IMR-90 (cell line): ENCODE measurements around the gene HOXD8. TPM values are rescaled to one million over a fixed set of nuclear protein-coding genes. Genes with fewer than 3 reads are reported as not detected.

ENCODE experiments used
- ATAC-seq: fragments of 200-7000 bp; cut with Tn5 transposase; 2 replicates; pipeline ENCODE4 v1.9.1; 2020; ENCODE audit warnings: low read depth, mild to moderate bottlenecking, moderate library complexity
- BruUV-seq: library from RNA; stranded (reverse); fragments of 400-500 nt; replicated peaks from 2 replicates; lab custom pipeline; 2021; lab: Mats Ljungman, UMichigan
- CTCF ChIA-PET: fragments of 300-600 bp; formaldehyde crosslinking; extraction: SDS; loops from one replicate; lab custom pipeline; 2021; ENCODE audit warnings: antibody characterized with exemption; lab: Yijun Ruan, JAX
- POLR2A ChIA-PET: fragments of 300-600 bp; sonication (Branson Sonifier 250); formaldehyde crosslinking; loops from one replicate; lab custom pipeline; 2022; ENCODE audit warnings: antibody characterized with exemption; ENCODE audit not compliant: unreplicated experiment; lab: Charles Lee
- DNase-seq: peaks from one replicate; pipeline ENCODE4 v3.0.0; 2013
- H2AFZ ChIP-seq: replicated peaks from 2 replicates; pipeline ENCODE3; 2013; ENCODE audit warnings: low read length, mild to moderate bottlenecking; ENCODE audit not compliant: poor library complexity
- H2AK5ac ChIP-seq: 2 replicates; pipeline ENCODE4 v1.6.1; 2013; ENCODE audit warnings: low read depth, low read length, inconsistent platforms
- H2AK9ac ChIP-seq: replicated peaks from 2 replicates; pipeline ENCODE3; 2013; ENCODE audit warnings: mild to moderate bottlenecking, low read depth, low read length, moderate library complexity; ENCODE audit not compliant: poor library complexity
- H2BK120ac ChIP-seq: 2 replicates; pipeline ENCODE4 v1.6.1; 2013; ENCODE audit warnings: low read depth, low read length, inconsistent platforms
- H2BK15ac ChIP-seq: 3 replicates; pipeline ENCODE4 v1.6.1; 2013; ENCODE audit warnings: low read depth, low read length, inconsistent platforms
- H2BK20ac ChIP-seq: 2 replicates; pipeline ENCODE4 v1.6.1; 2013; ENCODE audit warnings: low read depth, mild to moderate bottlenecking, inconsistent platforms, low read length, moderate library complexity
- H2BK5ac ChIP-seq: 2 replicates; pipeline ENCODE4 v1.6.1; 2013; ENCODE audit warnings: mild to moderate bottlenecking, low read depth, low read length, inconsistent platforms; ENCODE audit not compliant: poor library complexity, severe bottlenecking
- H3K14ac ChIP-seq: replicated peaks from 2 replicates; pipeline ENCODE4 v1.6.1; 2013; ENCODE audit warnings: low read depth, low read length, inconsistent platforms
- H3K18ac ChIP-seq: 2 replicates; pipeline ENCODE4 v1.6.1; 2013; ENCODE audit warnings: low read depth, low read length, control low read depth
- H3K23ac ChIP-seq: 2 replicates; pipeline ENCODE4 v1.6.1; 2013; ENCODE audit warnings: low read depth, low read length, inconsistent platforms
- H3K27ac ChIP-seq: 2 replicates; pipeline ENCODE4 v1.5.1; 2013; ENCODE audit warnings: mild to moderate bottlenecking, control low read depth, low read length; ENCODE audit not compliant: insufficient read depth
- H3K27me3 ChIP-seq: 2 replicates; pipeline ENCODE4 v1.6.1; 2013; ENCODE audit warnings: low read length; ENCODE audit not compliant: control insufficient read depth, insufficient read depth
- H3K36me3 ChIP-seq: 2 replicates; pipeline ENCODE4 v1.6.1; 2013; ENCODE audit warnings: low read length, mixed read lengths; ENCODE audit not compliant: control insufficient read depth, insufficient read depth
- H3K4ac ChIP-seq: 2 replicates; pipeline ENCODE4 v1.6.1; 2013; ENCODE audit warnings: low read depth, low read length, inconsistent platforms
- H3K4me1 ChIP-seq: 2 replicates; pipeline ENCODE4 v1.6.1; 2013; ENCODE audit warnings: low read length, mixed read lengths; ENCODE audit not compliant: control insufficient read depth, insufficient read depth
- H3K4me2 ChIP-seq: 2 replicates; pipeline ENCODE4 v1.6.1; 2013; ENCODE audit warnings: low read depth, mild to moderate bottlenecking, control low read depth, low read length, moderate library complexity
- H3K4me3 ChIP-seq: 2 replicates; pipeline ENCODE4 v1.5.1; 2013; ENCODE audit warnings: low read depth, mild to moderate bottlenecking, control low read depth, low read length, moderate library complexity; ENCODE audit not compliant: insufficient read depth
- H3K56ac ChIP-seq: 2 replicates; pipeline ENCODE4 v1.6.1; 2013; ENCODE audit warnings: low read length, inconsistent platforms; ENCODE audit not compliant: insufficient read depth; ENCODE audit errors: extremely low read depth
- H3K79me1 ChIP-seq, 2 experiments: 2 replicates each; pipeline ENCODE4 v1.6.1; 2013; ENCODE audit warnings: low read length in 2 of 2, inconsistent platforms in 1 of 2, low read depth in 1 of 2
- H3K9ac ChIP-seq: 2 replicates; pipeline ENCODE4 v1.6.1; 2013; ENCODE audit warnings: low read depth, low read length, control low read depth
- H3K9me1 ChIP-seq: 2 replicates; pipeline ENCODE4 v1.6.1; 2013; ENCODE audit warnings: low read length, inconsistent platforms; ENCODE audit not compliant: insufficient read depth
- H3K9me3 ChIP-seq: 2 replicates; pipeline ENCODE4 v1.6.1; 2013; ENCODE audit warnings: low read length; ENCODE audit not compliant: control insufficient read depth, insufficient read depth
- H4K20me1 ChIP-seq: 2 replicates; pipeline ENCODE4 v1.6.1; 2013; ENCODE audit warnings: low read length, inconsistent platforms; ENCODE audit not compliant: insufficient read depth
- H4K5ac ChIP-seq: 2 replicates; pipeline ENCODE4 v1.6.1; 2013; ENCODE audit warnings: mild to moderate bottlenecking, low read depth, low read length, control low read depth
- H4K8ac ChIP-seq, 2 experiments: 2 replicates each; pipeline ENCODE4 v1.6.1; 2013; ENCODE audit warnings: low read depth in 2 of 2, low read length in 2 of 2, control low read depth in 1 of 2, inconsistent platforms in 1 of 2
- H4K91ac ChIP-seq: 2 replicates; pipeline ENCODE4 v1.6.1; 2013; ENCODE audit warnings: low read depth, low read length, inconsistent platforms; ENCODE audit not compliant: insufficient read depth
- BHLHE40 ChIP-seq: fragments of 150-350 bp; IDR thresholded peaks from 2 replicates; pipeline ENCODE4 v1.6.1; 2016; ENCODE audit warnings: mild to moderate bottlenecking, low read depth, low read length
- CEBPB ChIP-seq: IDR thresholded peaks from 2 replicates; pipeline ENCODE4 v1.6.1; 2012; ENCODE audit warnings: low read depth, low read length, improper control_type of control experiment
- CHD1 ChIP-seq: IDR thresholded peaks from 2 replicates; pipeline ENCODE4 v1.6.1; 2012; ENCODE audit warnings: low read depth, low read length, improper control_type of control experiment
- CTCF ChIP-seq: conservative IDR thresholded peaks from 2 replicates; pipeline ENCODE4 v1.5.1; 2012; ENCODE audit warnings: mild to moderate bottlenecking, low read depth, low read length, improper control_type of control experiment
- ELK1 ChIP-seq: fragments of 150-350 bp; IDR thresholded peaks from 2 replicates; pipeline ENCODE4 v1.6.1; 2016; ENCODE audit warnings: low read depth, mild to moderate bottlenecking, low read length, moderate library complexity, borderline replicate concordance
- FOS ChIP-seq: fragments of 150-350 bp; IDR thresholded peaks from 2 replicates; pipeline ENCODE4 v1.6.1; 2016; ENCODE audit warnings: low read depth, low read length
- MAFK ChIP-seq: IDR thresholded peaks from 2 replicates; pipeline ENCODE4 v1.6.1; 2012; ENCODE audit warnings: low read depth, low read length, improper control_type of control experiment
- MAZ ChIP-seq: IDR thresholded peaks from 2 replicates; pipeline ENCODE4 v1.6.1; 2012; ENCODE audit warnings: low read depth, mild to moderate bottlenecking, low read length, improper control_type of control experiment, moderate library complexity, borderline replicate concordance
- MXI1 ChIP-seq: IDR thresholded peaks from 2 replicates; pipeline ENCODE4 v1.6.1; 2012; ENCODE audit warnings: low read depth, mild to moderate bottlenecking, low read length, moderate library complexity, borderline replicate concordance
- NFE2L2 ChIP-seq: fragments of 150-350 bp; IDR thresholded peaks from 2 replicates; pipeline ENCODE4 v1.6.1; 2016; ENCODE audit warnings: low read depth, mild to moderate bottlenecking, low read length
- POLR2A ChIP-seq: IDR thresholded peaks from 2 replicates; pipeline ENCODE4 v1.6.1; 2012; ENCODE audit warnings: mild to moderate bottlenecking, low read depth, low read length
- RAD21 ChIP-seq: IDR thresholded peaks from 2 replicates; pipeline ENCODE4 v1.6.1; 2012; ENCODE audit warnings: low read length, improper control_type of control experiment
- RCOR1 ChIP-seq: IDR thresholded peaks from 2 replicates; pipeline ENCODE4 v1.6.1; 2012; ENCODE audit warnings: mild to moderate bottlenecking, low read length, improper control_type of control experiment; ENCODE audit not compliant: insufficient replicate concordance
- RFX5 ChIP-seq: IDR thresholded peaks from 2 replicates; pipeline ENCODE4 v1.8.0; 2012; ENCODE audit warnings: low read depth, mild to moderate bottlenecking, low read length, moderate library complexity
- SMC3 ChIP-seq: fragments of 150-350 bp; IDR thresholded peaks from 2 replicates; pipeline ENCODE4 v1.6.1; 2016; ENCODE audit warnings: low read depth, mild to moderate bottlenecking, antibody characterized with exemption, low read length, moderate library complexity
- WGBS, 2 experiments: methylation state at CpG; one replicate each; pipeline versions ENCODE4 v1.1.5 to v1.1.7; 2013; ENCODE audit warnings: missing lambda C conversion rate in 2 of 2; ENCODE audit not compliant: insufficient read length in 1 of 2; ENCODE audit errors: extremely low coverage in 2 of 2; 5-methylcytosine and 5-hydroxymethylcytosine counted together
- dilution Hi-C: fragments of 300-500 bp; cut with HindIII; formaldehyde crosslinking; loops from one replicate; pipeline ENCODE4 v1.14.3; 2018; ENCODE audit warnings: low sequenced_read_pairs; ENCODE audit not compliant: unreplicated experiment
- in situ Hi-C: fragments of 300-500 bp; cut with MboI; formaldehyde crosslinking; loops from 3 replicates; pipeline ENCODE4 v1.14.3; 2019; ENCODE audit warnings: low sequenced_read_pairs, inconsistent platforms, mixed read lengths
- intact Hi-C: fragments of 100-400 bp; cut with micrococcal nuclease; formaldehyde crosslinking; loops from 2 replicates; pipeline ENCODE4 v1.10.0; 2022
- polyA plus RNA-seq, 3 experiments: library from polyadenylated mRNA; depleted of rRNA; stranded (reverse); fragments of >200 nt; gene quantifications; 2 replicates each; pipeline ENCODE4 v1.2.3, GENCODE V29; 2012; ENCODE audit warnings: low replicate concordance in 1 of 3
- total RNA-seq: library from RNA; depleted of rRNA; stranded (reverse); fragments of >200 nt; gene quantifications from 2 replicates; pipeline ENCODE4 v1.2.3, GENCODE V29; 2012
- TF ChIP-seq, protein P1 (sequence below): fragments of 150-350 bp; IDR thresholded peaks from 2 replicates; pipeline ENCODE4 v1.6.1; 2017; ENCODE audit warnings: mild to moderate bottlenecking, antibody characterized with exemption, low read length, low read depth

HOXD8 gene
- total and polyA plus RNA-seq, 2 of the 4 experiments (the other 2 are of a cell fraction): not detected

- Histone ChIP-seq H3K27ac (no peak overlapping the region), H3K14ac (no peak overlapping the region), H2BK20ac (no peak overlapping the region), H3K4me2 (no peak overlapping the region; the same call in 1 of the 2 replicates), H2AFZ (no peak overlapping the region), H4K5ac (no peak overlapping the region), H3K36me3 (no peaks in the 10 kb centered on the region), H2BK120ac (no peak overlapping the region), H3K79me1 (no peaks in the 10 kb centered on the region), H3K23ac (no peak overlapping the region), H2AK9ac (no peak overlapping the region), H4K91ac (no peak overlapping the region), H3K9me1 (no peaks in the 10 kb centered on the region), H4K20me1 (no peaks in the 10 kb centered on the region), H3K4me1 (no peaks in the 10 kb centered on the region), H2BK5ac (no peak overlapping the region), H2BK15ac (no peak overlapping the region), H2AK5ac (no peak overlapping the region), H3K4ac (no peak overlapping the region), H3K27me3 (peaks cover 93% of the 10 kb centered on the region), H3K9ac (no peak overlapping the region), H4K8ac (no peak overlapping the region), H3K56ac (no peak overlapping the region), H3K18ac (no peak overlapping the region), H3K4me3 (no peak overlapping the region), H3K9me3 (peaks cover 17% of the 10 kb centered on the region)
- ChIA-PET POLR2A (no interaction called here), CTCF (interaction anchor here (0.7 kb wide), 1 partner anchor 453 kb away, joined by 3 read pairs; no protein-coding TSS in a partner anchor)
- dilution Hi-C loops: no loop called here
- in situ Hi-C loops: no loop called here
- intact Hi-C loops: no loop called here
- no peak for DNase-seq
- no peak for TF ChIP-seq MAZ
- no peak for TF ChIP-seq NFE2L2
- no peak for TF ChIP-seq RFX5
- TF ChIP-seq SMC3: no peak
- no peak for TF ChIP-seq POLR2A
- TF ChIP-seq ELK1: no peak
- TF ChIP-seq RCOR1: no peak
- no peak for TF ChIP-seq FOS
- TF ChIP-seq BHLHE40: no peak
- no peak for TF ChIP-seq MAFK
- no peak for TF ChIP-seq CEBPB
- no peak for TF ChIP-seq MXI1
- no peak for TF ChIP-seq CHD1
- TF ChIP-seq RAD21: no peak
- no peak for TF ChIP-seq CTCF
- TF ChIP-seq, protein P1, sequence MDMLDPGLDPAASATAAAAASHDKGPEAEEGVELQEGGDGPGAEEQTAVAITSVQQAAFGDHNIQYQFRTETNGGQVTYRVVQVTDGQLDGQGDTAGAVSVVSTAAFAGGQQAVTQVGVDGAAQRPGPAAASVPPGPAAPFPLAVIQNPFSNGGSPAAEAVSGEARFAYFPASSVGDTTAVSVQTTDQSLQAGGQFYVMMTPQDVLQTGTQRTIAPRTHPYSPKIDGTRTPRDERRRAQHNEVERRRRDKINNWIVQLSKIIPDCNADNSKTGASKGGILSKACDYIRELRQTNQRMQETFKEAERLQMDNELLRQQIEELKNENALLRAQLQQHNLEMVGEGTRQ: no peak
- ATAC-seq: no peak
- no TSS peak for BruUV-seq
- WGBS, 2 experiments: no CpG with 5 or more reads among the region's 22 CpGs
Observed at GRCh38 chr2:176158186-176158591, 28.7 kb downstream of the HOXD8 start.
